IMR-90 (cell line): Measurements from ENCODE around the gene HOXA7. TPM values are rescaled to one million over a fixed set of nuclear protein-coding genes. Genes with fewer than 3 reads are reported as not detected.
A peak's percentile ranks its signal among the peaks of the same experiment; 100 is the strongest.

Experiments
- ATAC-seq: fragments of 200-7000 bp; cut with Tn5 transposase; 2 replicates; pipeline ENCODE4 v1.9.1; 2020; ENCODE audit warnings: low read depth, mild to moderate bottlenecking, moderate library complexity
- BruUV-seq: library from RNA; stranded (reverse); fragments of 400-500 nt; replicated peaks from 2 replicates; lab custom pipeline; 2021; lab: Mats Ljungman, UMichigan
- CTCF ChIA-PET: fragments of 300-600 bp; formaldehyde crosslinking; extraction: SDS; loops from one replicate; lab custom pipeline; 2021; ENCODE audit warnings: antibody characterized with exemption; lab: Yijun Ruan, JAX
- POLR2A ChIA-PET: fragments of 300-600 bp; sonication (Branson Sonifier 250); formaldehyde crosslinking; loops from one replicate; lab custom pipeline; 2022; ENCODE audit warnings: antibody characterized with exemption; ENCODE audit not compliant: unreplicated experiment; lab: Charles Lee
- DNase-seq: peaks from one replicate; pipeline ENCODE4 v3.0.0; 2013
- H2AFZ ChIP-seq: replicated peaks from 2 replicates; pipeline ENCODE3; 2013; ENCODE audit warnings: low read length, mild to moderate bottlenecking; ENCODE audit not compliant: poor library complexity
- H2AK5ac ChIP-seq: 2 replicates; pipeline ENCODE4 v1.6.1; 2013; ENCODE audit warnings: low read depth, low read length, inconsistent platforms
- H2AK9ac ChIP-seq: replicated peaks from 2 replicates; pipeline ENCODE3; 2013; ENCODE audit warnings: mild to moderate bottlenecking, low read depth, low read length, moderate library complexity; ENCODE audit not compliant: poor library complexity
- H2BK120ac ChIP-seq: 2 replicates; pipeline ENCODE4 v1.6.1; 2013; ENCODE audit warnings: low read depth, low read length, inconsistent platforms
- H2BK15ac ChIP-seq: 3 replicates; pipeline ENCODE4 v1.6.1; 2013; ENCODE audit warnings: low read depth, low read length, inconsistent platforms
- H2BK20ac ChIP-seq: 2 replicates; pipeline ENCODE4 v1.6.1; 2013; ENCODE audit warnings: low read depth, mild to moderate bottlenecking, inconsistent platforms, low read length, moderate library complexity
- H2BK5ac ChIP-seq: 2 replicates; pipeline ENCODE4 v1.6.1; 2013; ENCODE audit warnings: mild to moderate bottlenecking, low read depth, low read length, inconsistent platforms; ENCODE audit not compliant: poor library complexity, severe bottlenecking
- H3K14ac ChIP-seq: replicated peaks from 2 replicates; pipeline ENCODE4 v1.6.1; 2013; ENCODE audit warnings: low read depth, low read length, inconsistent platforms
- H3K18ac ChIP-seq: 2 replicates; pipeline ENCODE4 v1.6.1; 2013; ENCODE audit warnings: low read depth, low read length, control low read depth
- H3K23ac ChIP-seq: 2 replicates; pipeline ENCODE4 v1.6.1; 2013; ENCODE audit warnings: low read depth, low read length, inconsistent platforms
- H3K27ac ChIP-seq: 2 replicates; pipeline ENCODE4 v1.5.1; 2013; ENCODE audit warnings: mild to moderate bottlenecking, control low read depth, low read length; ENCODE audit not compliant: insufficient read depth
- H3K27me3 ChIP-seq: 2 replicates; pipeline ENCODE4 v1.6.1; 2013; ENCODE audit warnings: low read length; ENCODE audit not compliant: control insufficient read depth, insufficient read depth
- H3K36me3 ChIP-seq: 2 replicates; pipeline ENCODE4 v1.6.1; 2013; ENCODE audit warnings: low read length, mixed read lengths; ENCODE audit not compliant: control insufficient read depth, insufficient read depth
- H3K4ac ChIP-seq: 2 replicates; pipeline ENCODE4 v1.6.1; 2013; ENCODE audit warnings: low read depth, low read length, inconsistent platforms
- H3K4me1 ChIP-seq: 2 replicates; pipeline ENCODE4 v1.6.1; 2013; ENCODE audit warnings: low read length, mixed read lengths; ENCODE audit not compliant: control insufficient read depth, insufficient read depth
- H3K4me2 ChIP-seq: 2 replicates; pipeline ENCODE4 v1.6.1; 2013; ENCODE audit warnings: low read depth, mild to moderate bottlenecking, control low read depth, low read length, moderate library complexity
- H3K4me3 ChIP-seq: 2 replicates; pipeline ENCODE4 v1.5.1; 2013; ENCODE audit warnings: low read depth, mild to moderate bottlenecking, control low read depth, low read length, moderate library complexity; ENCODE audit not compliant: insufficient read depth
- H3K56ac ChIP-seq: 2 replicates; pipeline ENCODE4 v1.6.1; 2013; ENCODE audit warnings: low read length, inconsistent platforms; ENCODE audit not compliant: insufficient read depth; ENCODE audit errors: extremely low read depth
- H3K79me1 ChIP-seq, 2 experiments: 2 replicates each; pipeline ENCODE4 v1.6.1; 2013; ENCODE audit warnings: low read length in 2 of 2, inconsistent platforms in 1 of 2, low read depth in 1 of 2
- H3K9ac ChIP-seq: 2 replicates; pipeline ENCODE4 v1.6.1; 2013; ENCODE audit warnings: low read depth, low read length, control low read depth
- H3K9me1 ChIP-seq: 2 replicates; pipeline ENCODE4 v1.6.1; 2013; ENCODE audit warnings: low read length, inconsistent platforms; ENCODE audit not compliant: insufficient read depth
- H3K9me3 ChIP-seq: 2 replicates; pipeline ENCODE4 v1.6.1; 2013; ENCODE audit warnings: low read length; ENCODE audit not compliant: control insufficient read depth, insufficient read depth
- H4K20me1 ChIP-seq: 2 replicates; pipeline ENCODE4 v1.6.1; 2013; ENCODE audit warnings: low read length, inconsistent platforms; ENCODE audit not compliant: insufficient read depth
- H4K5ac ChIP-seq: 2 replicates; pipeline ENCODE4 v1.6.1; 2013; ENCODE audit warnings: mild to moderate bottlenecking, low read depth, low read length, control low read depth
- H4K8ac ChIP-seq, 2 experiments: 2 replicates each; pipeline ENCODE4 v1.6.1; 2013; ENCODE audit warnings: low read depth in 2 of 2, low read length in 2 of 2, control low read depth in 1 of 2, inconsistent platforms in 1 of 2
- H4K91ac ChIP-seq: 2 replicates; pipeline ENCODE4 v1.6.1; 2013; ENCODE audit warnings: low read depth, low read length, inconsistent platforms; ENCODE audit not compliant: insufficient read depth
- CHD1 ChIP-seq: IDR thresholded peaks from 2 replicates; pipeline ENCODE4 v1.6.1; 2012; ENCODE audit warnings: low read depth, low read length, improper control_type of control experiment
- CTCF ChIP-seq: conservative IDR thresholded peaks from 2 replicates; pipeline ENCODE4 v1.5.1; 2012; ENCODE audit warnings: mild to moderate bottlenecking, low read depth, low read length, improper control_type of control experiment
- MAZ ChIP-seq: IDR thresholded peaks from 2 replicates; pipeline ENCODE4 v1.6.1; 2012; ENCODE audit warnings: low read depth, mild to moderate bottlenecking, low read length, improper control_type of control experiment, moderate library complexity, borderline replicate concordance
- RCOR1 ChIP-seq: IDR thresholded peaks from 2 replicates; pipeline ENCODE4 v1.6.1; 2012; ENCODE audit warnings: mild to moderate bottlenecking, low read length, improper control_type of control experiment; ENCODE audit not compliant: insufficient replicate concordance
- RFX5 ChIP-seq: IDR thresholded peaks from 2 replicates; pipeline ENCODE4 v1.8.0; 2012; ENCODE audit warnings: low read depth, mild to moderate bottlenecking, low read length, moderate library complexity
- WGBS, 2 experiments: methylation state at CpG; one replicate each; pipeline versions ENCODE4 v1.1.5 to v1.1.7; 2013; ENCODE audit warnings: missing lambda C conversion rate in 2 of 2; ENCODE audit not compliant: insufficient read length in 1 of 2; ENCODE audit errors: extremely low coverage in 2 of 2; 5-methylcytosine and 5-hydroxymethylcytosine counted together
- dilution Hi-C: fragments of 300-500 bp; cut with HindIII; formaldehyde crosslinking; loops from one replicate; pipeline ENCODE4 v1.14.3; 2018; ENCODE audit warnings: low sequenced_read_pairs; ENCODE audit not compliant: unreplicated experiment
- in situ Hi-C: fragments of 300-500 bp; cut with MboI; formaldehyde crosslinking; loops from 3 replicates; pipeline ENCODE4 v1.14.3; 2019; ENCODE audit warnings: low sequenced_read_pairs, inconsistent platforms, mixed read lengths
- intact Hi-C: fragments of 100-400 bp; cut with micrococcal nuclease; formaldehyde crosslinking; loops from 2 replicates; pipeline ENCODE4 v1.10.0; 2022
- polyA plus RNA-seq, 3 experiments: library from polyadenylated mRNA; depleted of rRNA; stranded (reverse); fragments of >200 nt; gene quantifications; 2 replicates each; pipeline ENCODE4 v1.2.3, GENCODE V29; 2012; ENCODE audit warnings: low replicate concordance in 1 of 3
- total RNA-seq: library from RNA; depleted of rRNA; stranded (reverse); fragments of >200 nt; gene quantifications from 2 replicates; pipeline ENCODE4 v1.2.3, GENCODE V29; 2012

The HOXA7 gene
- total and polyA plus RNA-seq, 2 of the 4 experiments (the other 2 are of a cell fraction), result 0.18 to 1.7 TPM

- in situ Hi-C loops, result no loop called here
- Histone ChIP-seq H3K27me3 (peaks cover 97% of the 10 kb centered on the region), H4K5ac (no peak overlapping the region), H2BK5ac (no peak overlapping the region), H3K4me1 (peaks cover 3% of the 10 kb centered on the region; the same call in 1 of the 2 replicates), H3K4ac (no peak overlapping the region), H3K9ac (no peak overlapping the region), H4K8ac (no peak overlapping the region), H2BK120ac (no peak overlapping the region), H3K27ac (no peak overlapping the region), H2BK20ac (no peak overlapping the region), H3K4me3 (no peak overlapping the region), H3K56ac (no peak overlapping the region), H3K79me1 (no peaks in the 10 kb centered on the region), H3K23ac (no peak overlapping the region), H3K18ac (no peak overlapping the region), H2BK15ac (no peak overlapping the region), H3K9me3 (peaks cover 16% of the 10 kb centered on the region; the same call in 1 of the 2 replicates), H3K36me3 (no peaks in the 10 kb centered on the region), H2AFZ (no peak overlapping the region), H3K14ac (no peak overlapping the region), H2AK9ac (no peak overlapping the region), H4K91ac (no peak overlapping the region), H4K20me1 (peaks cover 18% of the 10 kb centered on the region; the same call in 1 of the 2 replicates), H2AK5ac (no peak overlapping the region), H3K4me2 (0 out of 2 replicates have a peak overlapping the region, but pooled peaks have one; percentile 4), H3K9me1 (no peaks in the 10 kb centered on the region)
- ATAC-seq, result no peak
- intact Hi-C loops, result no loop called here
- dilution Hi-C loops, result no loop called here
- ChIA-PET CTCF (interaction anchor here (1.1 kb wide), 1 partner anchor 9 kb away, joined by 3 read pairs; no protein-coding TSS in a partner anchor), POLR2A (no interaction called here)
- 11% methylated on average over 19 of the region's 49 CpGs; no CpG with 5 or more reads in 1 of the 2 experiments for WGBS, 2 experiments
- TF ChIP-seq RFX5 (no peak), CHD1 (no peak), RCOR1 (no peak), CTCF (no peak), MAZ (no peak)
- BruUV-seq, result no TSS peak
- no peak for DNase-seq
These were observed 32.2 kb upstream of the HOXA7 start for GRCh38 chr7:27188386-27189294.
